Heart right ventricle (tissue), 16 donors: ENCODE data around the gene CAMKMT. TPM values are rescaled to one million over a fixed set of nuclear protein-coding genes. Genes with fewer than 3 reads are reported as not detected.

Source experiments
- ATAC-seq, 8 donors: fragments of 200-7000 bp; cut with Tn5 transposase; one replicate each; pipeline ENCODE4 v1.9.1; 2020; ENCODE audit warnings: mild to moderate bottlenecking in 8 of 8, moderate library complexity in 8 of 8, moderate number of reproducible peaks in 1 of 8
- DNase-seq, 2 donors: peaks; one replicate each; pipeline ENCODE4 v3.0.0-alpha.2; 2020
- H3K27ac ChIP-seq, 10 donors: fragments of 200-600 bp; sonication (generic) in 2 of 10; one replicate each; pipeline versions ENCODE4 v1.5.0 to v1.8.0; 2020 to 2022; ENCODE audit warnings: mild to moderate bottlenecking in 3 of 10
- H3K27me3 ChIP-seq, 7 donors: fragments of 200-600 bp; one replicate each; pipeline ENCODE4 v1.8.0; 2021 to 2022; ENCODE audit warnings: mild to moderate bottlenecking in 2 of 7
- H3K36me3 ChIP-seq, 9 donors: fragments of 200-600 bp; sonication (generic) in 1 of 9; one replicate each; pipeline versions ENCODE4 v1.5.0 to v1.8.0; 2020 to 2022; ENCODE audit warnings: mild to moderate bottlenecking in 2 of 9
- H3K4me1 ChIP-seq, 9 donors: fragments of 200-600 bp; sonication (generic) in 1 of 9; one replicate each; pipeline versions ENCODE4 v1.5.0 to v1.8.0; 2020 to 2022; ENCODE audit warnings: mild to moderate bottlenecking in 4 of 9
- H3K4me3 ChIP-seq, 10 donors: fragments of 200-600 bp; sonication (generic) in 2 of 10; one replicate each; pipeline versions ENCODE4 v1.5.0 to v1.8.0; 2020 to 2022; ENCODE audit warnings: mild to moderate bottlenecking in 7 of 10, moderate library complexity in 2 of 10
- H3K9me3 ChIP-seq, 11 donors: fragments of 200-600 bp in 10 of 11; sonication (generic) in 2 of 11; one replicate each; pipeline versions ENCODE4 v1.5.0 to v1.8.0; 2013 to 2022; ENCODE audit warnings: mild to moderate bottlenecking in 2 of 11, control low read depth in 1 of 11, moderate library complexity in 1 of 11
- CTCF ChIP-seq, 9 donors: fragments of 200-600 bp; sonication (generic) in 2 of 9; IDR thresholded peaks; one replicate each; pipeline versions ENCODE4 v1.5.0 to v1.8.0; 2021 to 2022; ENCODE audit warnings: antibody characterized with exemption in 9 of 9, mild to moderate bottlenecking in 5 of 9, moderate library complexity in 1 of 9
- WGBS, 2 donors: extraction: QIAGEN DNeasy Blood & Tissue Kit; methylation state at CpG; one replicate each; pipeline ENCODE4 v1.1.7; 2013; ENCODE audit warnings: inconsistent platforms in 1 of 2; 5-methylcytosine and 5-hydroxymethylcytosine counted together
- intact Hi-C, 10 donors: fragments of 100-400 bp; cut with DNase I; formaldehyde crosslinking; loops; one replicate each; pipeline versions ENCODE4 v1.11.1 to v1.14.2; 2022
- polyA plus RNA-seq, 2 donors: library from polyadenylated mRNA; stranded (reverse); fragments of 200-250 nt; gene quantifications; one replicate each; pipeline ENCODE4 v1.2.3, GENCODE V29; 2013
- total RNA-seq, 10 donors: library from RNA; stranded (reverse); fragmentation: NEBNext Ultra II Directional in 3 of 10; extraction: Animal tissue kit (Norgen Biotek cat#: 25700) in 3 of 10; gene quantifications; one replicate each; pipeline versions ENCODE4 v1.2.1 to v1.2.4, GENCODE V29; 2021 to 2023
- donor health status: Arrhythmogenic right ventricular cardiomyopathy.
- donor health status: ischemic (EF 13 %, LVEDD 7.1; RV severe dilation, severe dysfunction).
- donor health status: healthy with polysubstance abuse.
- donor health status: DM: no; HTN: yes; CAD: no.
- donor health status: DM: no; HTN: no; CAD: no.
- donor health status: ischemic (EF 25% LVEDD 6.9; RV normal size, moderate dysfunction).
- donor health status: ischemic (EF 25% LVEDD 5.7; RV mildly dilated, moderate dysfunction).
- donor health status: healthy.
- donor health status: DM: yes; HTN: yes; CAD: no.
- donor health status: Ischemic cardiomyopathy.
- donor health status: ischemic (EF 35%, LVEDD 5.7; RV mildly dilated, moderate dysfunction).
- donor health status: nonischemic (EF 11% LVEDD 7.7; RV severe dilation, severe dysfunction).
- donor health status: DM: yes; HTN: yes; CAD: no.
- donor health status: PGD.
- donor health status: ischemic (EF 29% LVEDD 5.4; RV normal size, mild dysfunction).
- donor health status: nonischemic (EF 23%, LVEDD 6.1; RV moderate dilation, normal function).

CAMKMT gene
- total and polyA plus RNA-seq, 12 donors: 4.1 to 6.4 (median 4.8) TPM

GRCh38 chr2:44555700-44556099 is 194.0 kb downstream of the CAMKMT start:
- H3K9me3 ChIP-seq: no peaks in the 10 kb centered on the region
- intact Hi-C loops: loop anchor here in 1 of 10 donors (10.0 kb wide), 1 partner anchor 149 kb away; no protein-coding TSS in a partner anchor
- no peaks in the 10 kb centered on the region for H3K36me3 ChIP-seq
- no peak for TF ChIP-seq CTCF (IDR thresholded peaks at IDR 0.05)
- no peak overlapping the region for H3K27ac ChIP-seq
- no peak overlapping the region for H3K4me3 ChIP-seq
- H3K27me3 ChIP-seq: no peaks in the 10 kb centered on the region
- ATAC-seq: no peak
- no peaks in the 10 kb centered on the region for H3K4me1 ChIP-seq
- DNase-seq: no peak

GRCh38 chr2:44559108-44559507 is 197.4 kb downstream of the CAMKMT start:
- Histone ChIP-seq H3K36me3 (no peaks in the 10 kb centered on the region), H3K9me3 (no peaks in the 10 kb centered on the region), H3K27ac (no peak overlapping the region), H3K4me3 (no peak overlapping the region), H3K27me3 (no peaks in the 10 kb centered on the region), H3K4me1 (no peaks in the 10 kb centered on the region)
- DNase-seq (no peak), ATAC-seq (no peak)
- intact Hi-C loops: loop anchor here in 1 of 10 donors (10.0 kb wide), 1 partner anchor 146 kb away; no protein-coding TSS in a partner anchor
- TF ChIP-seq CTCF (IDR thresholded peaks at IDR 0.05): no peak
- 88 to 96% methylated on average over 1 of the region's 1 CpG for WGBS, 2 donors

DNA sequence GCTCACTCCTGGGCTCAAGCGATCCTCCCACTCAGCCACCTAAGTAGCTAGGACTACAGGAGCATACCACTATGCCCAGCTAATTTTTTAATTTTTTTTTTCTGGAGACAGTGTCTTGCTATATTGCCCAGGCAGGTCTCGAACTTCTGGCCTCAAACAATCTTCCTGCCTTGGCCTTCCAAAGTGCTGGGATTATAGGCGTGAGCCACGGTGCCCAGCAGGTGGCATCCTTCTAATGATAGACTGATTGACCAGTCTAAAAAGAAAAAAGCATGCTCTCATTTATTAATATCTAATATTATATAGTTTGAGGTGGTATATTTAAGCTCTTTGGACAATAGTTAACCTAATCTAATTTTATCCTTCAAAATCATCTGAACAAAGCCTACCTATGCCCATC is 198.6 kb downstream of the CAMKMT start:
- peak in 1 of 2 donors; percentile 6 for DNase-seq
- Histone ChIP-seq H3K36me3 (no peaks in the 10 kb centered on the region), H3K27ac (no peak overlapping the region), H3K9me3 (no peaks in the 10 kb centered on the region), H3K27me3 (no peaks in the 10 kb centered on the region), H3K4me3 (no peak overlapping the region), H3K4me1 (no peaks in the 10 kb centered on the region)
- peak in 7 of 9 donors; percentile 25 to 50 (median 40) for TF ChIP-seq CTCF (IDR thresholded peaks at IDR 0.05)
- intact Hi-C loops: loop anchor here in 3 of 10 donors (10.0 kb wide), 3 partner anchors 154 to 394 kb away; partner anchors contain the start of gene SIX3 (in 1 of the 3)
- WGBS, 2 donors: 84 to 88% methylated on average over 4 of the region's 4 CpGs
- no peak for ATAC-seq

DNA sequence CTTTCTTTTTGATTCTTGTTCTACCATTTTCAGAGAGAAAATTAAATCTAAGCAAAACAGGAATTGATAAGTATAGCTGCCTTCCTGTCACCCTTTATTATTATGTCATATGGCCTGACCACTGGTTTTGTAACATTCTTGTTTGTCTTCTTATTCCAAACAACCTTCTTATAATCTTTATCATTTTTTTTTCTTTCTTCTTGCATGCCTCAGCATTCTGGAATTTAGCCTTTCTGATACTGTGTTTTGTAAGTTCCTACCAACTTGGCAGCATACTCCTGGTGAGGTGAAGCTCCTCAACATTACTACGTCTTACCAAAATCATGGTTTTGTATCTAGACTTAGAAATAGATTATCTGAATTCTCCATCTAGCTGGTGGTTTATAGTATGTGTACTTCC is 199.2 kb downstream of the CAMKMT start:
- Histone ChIP-seq H3K27me3 (no peaks in the 10 kb centered on the region), H3K4me1 (no peaks in the 10 kb centered on the region), H3K36me3 (no peaks in the 10 kb centered on the region), H3K27ac (no peak overlapping the region), H3K9me3 (no peaks in the 10 kb centered on the region), H3K4me3 (no peak overlapping the region)
- intact Hi-C loops: loop anchor here in 3 of 10 donors (10.0 kb wide), 3 partner anchors 154 to 394 kb away; partner anchors contain the start of gene SIX3 (in 1 of the 3)
- WGBS, 2 donors: 89 to 90% methylated on average over 1 of the region's 1 CpG
- ATAC-seq (no peak), DNase-seq (no peak)
- TF ChIP-seq CTCF (IDR thresholded peaks at IDR 0.05): no peak
